Smooth muscle cell (in vitro differentiated cells): Measurements from ENCODE around the gene FUBP3. TPM values are rescaled to one million over a fixed set of nuclear protein-coding genes. Genes with fewer than 3 reads are reported as not detected.
"Not testable (repeated sequence)": the region's sequence is repeated elsewhere in the genome, so short reads cannot be mapped to it uniquely, and the experiment has no call there.

ENCODE experiments used
- DNase-seq: peaks from one replicate; lab custom pipeline; 2025; ENCODE audit not compliant: unreplicated experiment; lab: John Stamatoyannopoulos, UW
- H2AFZ ChIP-seq: fragments of 200-600 bp; sonication (generic); 2 replicates; pipeline ENCODE4 v1.6.0; 2016; ENCODE audit warnings: antibody characterized with exemption, low read depth, mild to moderate bottlenecking
- H3F3A ChIP-seq: fragments of 200-600 bp; sonication (generic); 2 replicates; pipeline ENCODE4 v1.6.0; 2017; ENCODE audit warnings: antibody characterized with exemption, low read depth
- H3K27ac ChIP-seq: fragments of 200-600 bp; sonication (generic); 2 replicates; pipeline ENCODE4 v1.5.1; 2016; ENCODE audit warnings: low read depth, mild to moderate bottlenecking
- H3K27me3 ChIP-seq: fragments of 200-600 bp; sonication (generic); 2 replicates; pipeline ENCODE4 v1.6.1; 2016; ENCODE audit warnings: low read depth, mild to moderate bottlenecking
- H3K36me3 ChIP-seq: fragments of 200-600 bp; sonication (generic); 2 replicates; pipeline ENCODE4 v1.5.1; 2016; ENCODE audit warnings: low read depth
- H3K4me1 ChIP-seq: fragments of 200-600 bp; sonication (generic); 2 replicates; pipeline ENCODE4 v1.5.1; 2016; ENCODE audit warnings: low read depth
- H3K4me2 ChIP-seq: fragments of 200-600 bp; sonication (generic); 2 replicates; pipeline ENCODE4 v1.6.0; 2016; ENCODE audit warnings: mild to moderate bottlenecking
- H3K4me3 ChIP-seq: fragments of 200-600 bp; sonication (generic); 2 replicates; pipeline ENCODE4 v1.5.1; 2016; ENCODE audit warnings: mild to moderate bottlenecking
- H3K79me2 ChIP-seq: fragments of 200-600 bp; sonication (generic); 2 replicates; pipeline ENCODE4 v1.6.0; 2016; ENCODE audit warnings: low read depth, mild to moderate bottlenecking
- H3K9ac ChIP-seq: fragments of 200-600 bp; sonication (generic); 2 replicates; pipeline ENCODE4 v1.6.0; 2016; ENCODE audit warnings: low read depth
- H3K9me3 ChIP-seq: fragments of 200-600 bp; sonication (generic); replicated peaks from 2 replicates; pipeline ENCODE4 v1.5.1; 2016; ENCODE audit warnings: low read depth
- H4K20me1 ChIP-seq: fragments of 200-600 bp; sonication (generic); 2 replicates; pipeline ENCODE4 v1.6.0; 2016; ENCODE audit warnings: low read depth
- WGBS: methylation state at CpG from one replicate; pipeline ENCODE4 v1.1.7; 2016; ENCODE audit warnings: low lambda C conversion rate; 5-methylcytosine and 5-hydroxymethylcytosine counted together
- polyA plus RNA-seq: library from polyadenylated mRNA; unstranded; fragments of >200 nt; fragmentation: Nextera tagmentation; extraction: Ambion mirVana; gene quantifications from 2 replicates; pipeline ENCODE4 v1.2.1, GENCODE V29; 2016
- total RNA-seq: library from RNA; depleted of rRNA; stranded (reverse); fragments of >200 nt; gene quantifications from 2 replicates; pipeline ENCODE4 v1.2.3, GENCODE V29; 2014
- TF ChIP-seq, protein P1 (sequence below): fragments of 200-600 bp; sonication (generic); IDR thresholded peaks from 2 replicates; pipeline ENCODE4 v1.5.1; 2017; ENCODE audit warnings: borderline replicate concordance, mild to moderate bottlenecking, antibody characterized with exemption; ENCODE audit not compliant: insufficient read depth, poor library complexity, severe bottlenecking

The FUBP3 gene
- total and polyA plus RNA-seq, 2 experiments from 2014 or later = 46.9 to 52.5 TPM

DNA sequence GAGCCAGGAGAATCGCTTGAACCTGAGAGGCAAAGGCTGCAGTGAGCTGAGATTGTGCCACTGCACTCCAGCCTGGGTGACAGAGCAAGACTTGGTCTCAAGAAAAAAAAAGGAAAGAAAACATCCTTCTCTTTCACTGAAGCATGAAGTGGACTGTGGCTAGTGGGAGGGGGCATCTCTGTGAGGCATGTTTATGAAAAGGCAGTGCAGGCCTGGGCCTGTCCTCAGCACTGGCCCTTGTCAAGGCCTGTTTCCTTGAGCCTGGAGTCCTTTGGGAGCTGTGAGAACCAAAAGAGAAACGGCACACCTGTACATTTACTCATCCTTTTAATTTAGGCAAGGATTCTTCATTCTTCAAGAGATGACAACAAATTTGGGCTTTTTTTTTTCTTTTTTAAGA lies 18.3 kb upstream of the FUBP3 start:
- H3K79me2 ChIP-seq = no peaks in the 10 kb centered on the region
- no peak for DNase-seq
- no peaks in the 10 kb centered on the region for H3K9me3 ChIP-seq
- H3K9ac ChIP-seq = no peak overlapping the region
- 80% methylated on average over 2 of the region's 2 CpGs for WGBS
- no peaks in the 10 kb centered on the region for H3K4me1 ChIP-seq
- no peaks in the 10 kb centered on the region for H4K20me1 ChIP-seq
- H2AFZ ChIP-seq = no peak overlapping the region
- no peaks in the 10 kb centered on the region for H3K36me3 ChIP-seq
- TF ChIP-seq, protein P1, sequence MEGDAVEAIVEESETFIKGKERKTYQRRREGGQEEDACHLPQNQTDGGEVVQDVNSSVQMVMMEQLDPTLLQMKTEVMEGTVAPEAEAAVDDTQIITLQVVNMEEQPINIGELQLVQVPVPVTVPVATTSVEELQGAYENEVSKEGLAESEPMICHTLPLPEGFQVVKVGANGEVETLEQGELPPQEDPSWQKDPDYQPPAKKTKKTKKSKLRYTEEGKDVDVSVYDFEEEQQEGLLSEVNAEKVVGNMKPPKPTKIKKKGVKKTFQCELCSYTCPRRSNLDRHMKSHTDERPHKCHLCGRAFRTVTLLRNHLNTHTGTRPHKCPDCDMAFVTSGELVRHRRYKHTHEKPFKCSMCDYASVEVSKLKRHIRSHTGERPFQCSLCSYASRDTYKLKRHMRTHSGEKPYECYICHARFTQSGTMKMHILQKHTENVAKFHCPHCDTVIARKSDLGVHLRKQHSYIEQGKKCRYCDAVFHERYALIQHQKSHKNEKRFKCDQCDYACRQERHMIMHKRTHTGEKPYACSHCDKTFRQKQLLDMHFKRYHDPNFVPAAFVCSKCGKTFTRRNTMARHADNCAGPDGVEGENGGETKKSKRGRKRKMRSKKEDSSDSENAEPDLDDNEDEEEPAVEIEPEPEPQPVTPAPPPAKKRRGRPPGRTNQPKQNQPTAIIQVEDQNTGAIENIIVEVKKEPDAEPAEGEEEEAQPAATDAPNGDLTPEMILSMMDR = no peak
- no peak overlapping the region for H3K27ac ChIP-seq
- no peaks in the 10 kb centered on the region for H3F3A ChIP-seq
- no peak overlapping the region for H3K4me3 ChIP-seq
- H3K4me2 ChIP-seq = no peak overlapping the region
- H3K27me3 ChIP-seq = no peaks in the 10 kb centered on the region

DNA sequence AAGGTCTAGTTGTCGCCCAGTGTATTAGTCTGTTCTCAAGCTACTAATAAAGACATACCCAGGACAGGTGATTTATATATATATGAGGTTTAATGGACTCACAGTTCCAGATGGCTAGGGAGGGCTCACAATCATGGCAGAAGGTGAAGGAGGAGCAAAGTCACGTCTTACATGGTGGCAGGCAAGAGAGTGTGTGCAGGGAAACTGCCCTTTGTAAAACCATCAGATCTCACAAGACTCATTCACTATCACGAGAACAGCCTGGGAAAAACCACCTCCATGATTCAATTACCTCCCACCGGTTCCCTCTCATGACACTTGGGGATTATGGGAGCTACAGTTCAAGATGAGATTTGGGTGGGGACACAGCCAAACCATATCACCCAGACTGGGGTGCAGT lies 16.9 kb upstream of the FUBP3 start:
- not testable (repeated sequence) for H3K4me3 ChIP-seq, H3K4me1 ChIP-seq, H3K27me3 ChIP-seq, H3K36me3 ChIP-seq, DNase-seq, H3K9ac ChIP-seq, H3K9me3 ChIP-seq, H3K27ac ChIP-seq, H3F3A ChIP-seq, H3K79me2 ChIP-seq, H3K4me2 ChIP-seq, H4K20me1 ChIP-seq, H2AFZ ChIP-seq
- WGBS = 81% methylated on average over 4 of the region's 4 CpGs

DNA sequence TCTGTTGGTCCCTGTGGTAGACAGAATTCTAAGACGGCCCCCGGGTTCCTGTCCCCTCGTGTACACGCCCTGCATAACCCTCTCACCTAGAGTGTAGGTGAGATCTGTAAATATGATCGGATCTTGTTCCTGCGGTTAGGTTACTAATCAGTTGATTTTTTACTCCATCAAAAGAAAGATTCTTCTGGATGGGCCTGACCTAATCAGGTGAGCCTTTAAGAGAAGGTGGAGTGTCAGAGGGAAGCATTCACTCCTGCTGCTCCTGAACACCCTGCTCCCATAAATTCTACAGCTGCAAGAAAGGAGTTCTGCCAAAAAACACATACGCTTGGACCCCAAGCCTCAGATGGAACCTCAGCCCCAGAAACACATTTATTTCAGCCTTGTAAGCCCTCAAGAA lies 15.6 kb upstream of the FUBP3 start:
- TF ChIP-seq, protein P1 = no peak
- Histone ChIP-seq H2AFZ (no peak overlapping the region), H3K79me2 (no peaks in the 10 kb centered on the region), H3K4me1 (no peaks in the 10 kb centered on the region), H3K36me3 (no peaks in the 10 kb centered on the region), H4K20me1 (no peaks in the 10 kb centered on the region), H3K9ac (no peak overlapping the region), H3K4me2 (no peak overlapping the region), H3K27me3 (no peaks in the 10 kb centered on the region), H3K27ac (no peak overlapping the region), H3F3A (no peaks in the 10 kb centered on the region), H3K4me3 (no peak overlapping the region), H3K9me3 (no peaks in the 10 kb centered on the region)
- 88% methylated on average over 7 of the region's 7 CpGs for WGBS
- DNase-seq = no peak

DNA sequence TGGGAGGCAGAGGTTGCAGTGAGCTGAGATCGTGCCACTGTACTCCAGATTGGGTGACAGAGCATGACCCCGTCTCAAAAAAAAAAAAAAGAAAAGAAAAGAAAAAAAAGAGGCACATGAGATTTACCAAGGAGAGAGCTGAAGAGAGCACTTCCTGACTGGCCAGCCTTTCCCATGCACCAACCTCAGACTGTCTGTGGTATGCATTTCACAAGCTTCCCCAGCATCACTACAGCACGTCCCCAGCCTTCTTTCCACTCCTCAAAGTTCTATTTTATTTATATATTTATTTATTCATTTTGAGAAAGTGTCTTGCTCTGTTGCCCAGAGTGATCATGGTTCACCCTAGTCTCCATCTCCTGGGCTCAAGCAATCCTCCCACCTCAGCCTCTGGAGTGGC lies 13.6 kb upstream of the FUBP3 start:
- Histone ChIP-seq H3K4me2 (no peak overlapping the region), H3K9ac (no peak overlapping the region)

More for the DNA sequence above, 13.6 kb upstream of the FUBP3 start:
- Histone ChIP-seq H3K36me3 (no peaks in the 10 kb centered on the region), H3K27me3 (no peaks in the 10 kb centered on the region), H2AFZ (no peak overlapping the region), H4K20me1 (no peaks in the 10 kb centered on the region), H3F3A (no peaks in the 10 kb centered on the region), H3K4me1 (no peaks in the 10 kb centered on the region), H3K27ac (no peak overlapping the region), H3K9me3 (no peaks in the 10 kb centered on the region), H3K4me3 (no peak overlapping the region), H3K79me2 (no peaks in the 10 kb centered on the region)
- TF ChIP-seq, protein P1 = no peak
- DNase-seq = no peak
- WGBS = 87% methylated on average over 3 of the region's 3 CpGs
